Measurements from ENCODE around the gene RHOV.

DNA sequence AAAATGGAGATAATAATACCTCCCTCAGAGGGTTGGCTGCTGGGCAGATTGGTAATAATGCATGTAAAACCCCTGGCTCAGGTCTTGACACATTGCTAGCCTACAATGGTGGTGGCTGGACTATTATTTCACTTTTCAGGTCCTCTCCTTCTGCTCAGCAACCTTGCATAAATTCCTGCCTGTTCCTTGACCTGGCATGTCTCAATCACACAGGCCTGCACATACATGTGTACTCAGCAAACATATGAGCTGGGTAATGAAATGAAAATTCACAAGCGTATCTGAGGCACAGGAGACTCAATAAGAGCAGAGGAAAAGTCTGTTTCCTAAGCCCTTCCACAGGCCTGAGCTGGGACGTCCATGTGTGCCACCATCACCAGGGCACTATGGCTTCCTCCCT, 37.7 kb upstream of the RHOV start:
- TF ChIP-seq, protein P1, sequence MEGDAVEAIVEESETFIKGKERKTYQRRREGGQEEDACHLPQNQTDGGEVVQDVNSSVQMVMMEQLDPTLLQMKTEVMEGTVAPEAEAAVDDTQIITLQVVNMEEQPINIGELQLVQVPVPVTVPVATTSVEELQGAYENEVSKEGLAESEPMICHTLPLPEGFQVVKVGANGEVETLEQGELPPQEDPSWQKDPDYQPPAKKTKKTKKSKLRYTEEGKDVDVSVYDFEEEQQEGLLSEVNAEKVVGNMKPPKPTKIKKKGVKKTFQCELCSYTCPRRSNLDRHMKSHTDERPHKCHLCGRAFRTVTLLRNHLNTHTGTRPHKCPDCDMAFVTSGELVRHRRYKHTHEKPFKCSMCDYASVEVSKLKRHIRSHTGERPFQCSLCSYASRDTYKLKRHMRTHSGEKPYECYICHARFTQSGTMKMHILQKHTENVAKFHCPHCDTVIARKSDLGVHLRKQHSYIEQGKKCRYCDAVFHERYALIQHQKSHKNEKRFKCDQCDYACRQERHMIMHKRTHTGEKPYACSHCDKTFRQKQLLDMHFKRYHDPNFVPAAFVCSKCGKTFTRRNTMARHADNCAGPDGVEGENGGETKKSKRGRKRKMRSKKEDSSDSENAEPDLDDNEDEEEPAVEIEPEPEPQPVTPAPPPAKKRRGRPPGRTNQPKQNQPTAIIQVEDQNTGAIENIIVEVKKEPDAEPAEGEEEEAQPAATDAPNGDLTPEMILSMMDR (conservative IDR thresholded peaks at IDR 0.05 in 1 of 2, IDR thresholded peaks at IDR 0.05 in 1 of 2; ENCODE audit: extremely low read depth in 1 of 2, insufficient read depth in 1 of 2, low read depth in 1 of 2, low read length in 2 of 2), result no peak
- TF ChIP-seq EZH2 (IDR thresholded peaks at IDR 0.05; ENCODE audit: borderline replicate concordance, low read length), result no peak
